ENCODE data around the gene LRMDA. TPM values are rescaled to one million over a fixed set of nuclear protein-coding genes. Genes with fewer than 3 reads are reported as not detected.

The LRMDA gene
- total and polyA plus RNA-seq, 2 donors (not counting 3 experiments of a cell fraction or from before 2014, with no cell fraction given) = 9.7 to 18.0 TPM

- no peak overlapping the region for H3K9ac ChIP-seq (replicated peaks; ENCODE audit: extremely low read depth, insufficient read depth, low read length)
- no peaks in the 10 kb centered on the region for H3K27me3 ChIP-seq (ENCODE audit: control insufficient read depth in 2 of 2, insufficient read depth in 2 of 2, low read length in 2 of 2)
- H3K4me2 ChIP-seq (ENCODE audit: insufficient read depth, low read length) = no peak overlapping the region
- H3K4me1 ChIP-seq (ENCODE audit: control insufficient read depth, extremely low read depth, insufficient read depth, low read length) = no peaks in the 10 kb centered on the region
- POLR2A ChIA-PET = no interaction called here
- no peak overlapping the region for H2AFZ ChIP-seq (ENCODE audit: low read depth, low read length)
- no TSS peak for BruUV-seq (replicated peaks)
- no peak overlapping the region for H3K4me3 ChIP-seq (replicated peaks in 1 of 3; ENCODE audit: insufficient read depth in 1 of 3, low read depth in 1 of 3, low read length in 3 of 3)
- dilution Hi-C loops (cut with MboI; ENCODE audit: extremely low pct_ligation_motif_present, low sequenced_read_pairs) = no loop called here
- no peaks in the 10 kb centered on the region for H3K9me1 ChIP-seq (replicated peaks; ENCODE audit: control insufficient read depth, extremely low read depth, insufficient read depth, low read length)
- intact Hi-C loops (cut with micrococcal nuclease) = no loop called here
- H3K9me3 ChIP-seq (replicated peaks; ENCODE audit: control insufficient read depth, insufficient read depth, low read length) = no peaks in the 10 kb centered on the region
- H3K79me2 ChIP-seq (ENCODE audit: control insufficient read depth, insufficient read depth, low read length) = no peaks in the 10 kb centered on the region
- DNase-seq (ENCODE audit: low read depth, low spot score) = no peak
- H4K20me1 ChIP-seq (replicated peaks; ENCODE audit: control insufficient read depth, extremely low read depth, insufficient read depth, low read length) = no peaks in the 10 kb centered on the region
- FAIRE-seq = no peak
- no peak overlapping the region for H3K27ac ChIP-seq (ENCODE audit: insufficient read depth, low read depth, low read length)
- no peaks in the 10 kb centered on the region for H3K36me3 ChIP-seq (ENCODE audit: control insufficient read depth in 2 of 2, extremely low read depth in 1 of 2, insufficient read depth in 2 of 2, low read length in 2 of 2)
- TF ChIP-seq MAX (IDR thresholded peaks at IDR 0.05; ENCODE audit: insufficient read depth, insufficient read length) (no peak), EZH2 (IDR thresholded peaks at IDR 0.05; ENCODE audit: borderline replicate concordance, low read depth, low read length, severe bottlenecking) (no peak), GATA2 (IDR thresholded peaks at IDR 0.05; ENCODE audit: insufficient read depth, insufficient read length, low read depth, low read length) (no peak)
- CTCF ChIA-PET = no interaction called here
Measured at GRCh38 chr10:76086170-76086760, 654.8 kb downstream of the LRMDA start.

GRCh38 chr10:76086761-76087639, 655.6 kb downstream of the LRMDA start:
- Histone ChIP-seq H3K9me1 (replicated peaks; ENCODE audit: control insufficient read depth, extremely low read depth, insufficient read depth, low read length) (no peaks in the 10 kb centered on the region), H3K4me1 (ENCODE audit: control insufficient read depth, extremely low read depth, insufficient read depth, low read length) (no peaks in the 10 kb centered on the region), H2AFZ (ENCODE audit: low read depth, low read length) (no peak overlapping the region), H3K36me3 (ENCODE audit: control insufficient read depth in 2 of 2, extremely low read depth in 1 of 2, insufficient read depth in 2 of 2, low read length in 2 of 2) (no peaks in the 10 kb centered on the region), H3K27me3 (ENCODE audit: control insufficient read depth in 2 of 2, insufficient read depth in 2 of 2, low read length in 2 of 2) (no peaks in the 10 kb centered on the region), H3K9me3 (replicated peaks; ENCODE audit: control insufficient read depth, insufficient read depth, low read length) (no peaks in the 10 kb centered on the region), H3K9ac (replicated peaks; ENCODE audit: extremely low read depth, insufficient read depth, low read length) (no peak overlapping the region), H3K79me2 (ENCODE audit: control insufficient read depth, insufficient read depth, low read length) (no peaks in the 10 kb centered on the region), H3K4me2 (ENCODE audit: insufficient read depth, low read length) (no peak overlapping the region), H3K27ac (ENCODE audit: insufficient read depth, low read depth, low read length) (no peak overlapping the region), H4K20me1 (replicated peaks; ENCODE audit: control insufficient read depth, extremely low read depth, insufficient read depth, low read length) (no peaks in the 10 kb centered on the region), H3K4me3 (replicated peaks in 1 of 3; ENCODE audit: insufficient read depth in 1 of 3, low read depth in 1 of 3, low read length in 3 of 3) (no peak overlapping the region)
- intact Hi-C loops (cut with micrococcal nuclease) = no loop called here
- ChIA-PET CTCF (no interaction called here), POLR2A (no interaction called here)
- dilution Hi-C loops (cut with MboI; ENCODE audit: extremely low pct_ligation_motif_present, low sequenced_read_pairs) = no loop called here
- no peak for FAIRE-seq
- no TSS peak for BruUV-seq (replicated peaks)
- no peak for DNase-seq (ENCODE audit: low read depth, low spot score)
- TF ChIP-seq MYC (IDR thresholded peaks at IDR 0.05; ENCODE audit: low read depth, low read length) (no peak), CTCF (IDR thresholded peaks at IDR 0.05; ENCODE audit: extremely low read depth in 1 of 2, insufficient read depth in 1 of 2, low read depth in 1 of 2, low read length in 2 of 2) (peak in 1 of 2 donors; percentile 4)
